MM.1S (cell line): ENCODE data around the gene SCAF4.

Experiments used
- DNase-seq: peaks from one replicate; pipeline ENCODE4 v3.0.0-alpha.2; 2015
- H2AFZ ChIP-seq: fragments of 300-600 bp; sonication (generic); 2 replicates; pipeline ENCODE4 v1.6.0; 2016; ENCODE audit warnings: antibody characterized with exemption, low read length
- H3F3A ChIP-seq: fragments of 300-600 bp; sonication (generic); 2 replicates; pipeline ENCODE4 v1.6.1; 2016; ENCODE audit warnings: mild to moderate bottlenecking, antibody characterized with exemption, low read length, moderate library complexity, mixed read lengths; ENCODE audit not compliant: insufficient read depth
- H3K27ac ChIP-seq: fragments of 300-600 bp; sonication (generic); 2 replicates; pipeline ENCODE4 v1.5.1; 2016; ENCODE audit warnings: mild to moderate bottlenecking, low read length
- H3K27me3 ChIP-seq: fragments of 300-600 bp; sonication (generic); replicated peaks from 2 replicates; pipeline ENCODE4 v1.6.0; 2016; ENCODE audit warnings: low read length; ENCODE audit not compliant: insufficient read depth
- H3K36me3 ChIP-seq: fragments of 300-600 bp; sonication (generic); replicated peaks from 2 replicates; pipeline ENCODE4 v1.6.1; 2016; ENCODE audit warnings: mild to moderate bottlenecking, low read length, mixed read lengths; ENCODE audit not compliant: insufficient read depth
- H3K4me1 ChIP-seq: fragments of 300-600 bp; sonication (generic); 2 replicates; pipeline ENCODE4 v1.6.1; 2016; ENCODE audit warnings: low read length, mixed read lengths
- H3K4me2 ChIP-seq: fragments of 300-600 bp; sonication (generic); 2 replicates; pipeline ENCODE4 v1.6.0; 2016; ENCODE audit warnings: low read depth, low read length
- H3K4me3 ChIP-seq: fragments of 300-600 bp; sonication (generic); 2 replicates; pipeline ENCODE4 v1.5.1; 2016; ENCODE audit warnings: low read length, mixed read lengths
- H3K79me2 ChIP-seq: fragments of 300-600 bp; sonication (generic); 2 replicates; pipeline ENCODE4 v1.6.1; 2016; ENCODE audit warnings: mixed run types, low read length, mixed read lengths
- H3K9ac ChIP-seq: fragments of 300-600 bp; sonication (generic); 2 replicates; pipeline ENCODE4 v1.6.1; 2016; ENCODE audit warnings: low read length, mixed read lengths
- H3K9me2 ChIP-seq: fragments of 300-600 bp; sonication (generic); replicated peaks from 2 replicates; pipeline ENCODE4 v1.6.1; 2016; ENCODE audit warnings: mild to moderate bottlenecking, low read length, mixed read lengths; ENCODE audit not compliant: insufficient read depth
- H3K9me3 ChIP-seq: fragments of 300-600 bp; sonication (generic); replicated peaks from 2 replicates; pipeline ENCODE4 v1.6.1; 2016; ENCODE audit warnings: mild to moderate bottlenecking, low read length, mixed read lengths; ENCODE audit not compliant: insufficient read depth
- H4K20me1 ChIP-seq: fragments of 300-600 bp; sonication (generic); 2 replicates; pipeline ENCODE4 v1.6.1; 2016; ENCODE audit warnings: mild to moderate bottlenecking, low read length, moderate library complexity, mixed read lengths; ENCODE audit not compliant: insufficient read depth
- CTCF ChIP-seq: fragments of 300-600 bp; sonication (generic); IDR thresholded peaks from 2 replicates; pipeline ENCODE4 v1.5.1; 2016; ENCODE audit warnings: antibody characterized with exemption, low read length, mixed read lengths
- EZH2 ChIP-seq: fragments of 300-600 bp; sonication (generic); optimal IDR thresholded peaks from 2 replicates; pipeline ENCODE3; 2017; ENCODE audit warnings: low read depth, mild to moderate bottlenecking, antibody characterized with exemption, low read length, mixed read lengths
- EZH2phosphoT487 ChIP-seq: fragments of 300-600 bp; sonication (generic); IDR thresholded peaks from 2 replicates; pipeline ENCODE4 v1.6.1; 2018; ENCODE audit warnings: antibody characterized with exemption, low read length

SCAF4 gene

GRCh38 chr21:31629972-31630711 is 101.8 kb downstream of the SCAF4 start:
- no peaks in the 10 kb centered on the region for H3F3A ChIP-seq
- H2AFZ ChIP-seq = no peak overlapping the region
- H3K4me3 ChIP-seq = no peak overlapping the region
- H3K27ac ChIP-seq = no peak overlapping the region
- H3K9me2 ChIP-seq = no peaks in the 10 kb centered on the region
- no peak for DNase-seq
- no peaks in the 10 kb centered on the region for H3K9me3 ChIP-seq
- H3K9ac ChIP-seq = no peak overlapping the region
- no peaks in the 10 kb centered on the region for H3K27me3 ChIP-seq
- no peak overlapping the region for H3K4me2 ChIP-seq
- H4K20me1 ChIP-seq = no peaks in the 10 kb centered on the region
- H3K4me1 ChIP-seq = no peaks in the 10 kb centered on the region
- no peaks in the 10 kb centered on the region for H3K36me3 ChIP-seq
- H3K79me2 ChIP-seq = no peaks in the 10 kb centered on the region
- no peak for TF ChIP-seq EZH2
- no peak for TF ChIP-seq CTCF
- no peak for TF ChIP-seq EZH2phosphoT487

- Histone ChIP-seq H3K4me3 (no peak overlapping the region), H3K27ac (no peak overlapping the region), H2AFZ (no peak overlapping the region), H3K4me1 (no peaks in the 10 kb centered on the region), H3K27me3 (no peaks in the 10 kb centered on the region), H3K4me2 (no peak overlapping the region), H3K9ac (no peak overlapping the region), H3K36me3 (no peaks in the 10 kb centered on the region), H3K79me2 (no peaks in the 10 kb centered on the region), H3K9me3 (no peaks in the 10 kb centered on the region), H3K9me2 (no peaks in the 10 kb centered on the region), H3F3A (no peaks in the 10 kb centered on the region), H4K20me1 (no peaks in the 10 kb centered on the region)
- TF ChIP-seq EZH2 (no peak), EZH2phosphoT487 (no peak), CTCF (no peak)
- DNase-seq = no peak
These were observed 106.9 kb downstream of the SCAF4 start for GRCh38 chr21:31624961-31625491.

- Histone ChIP-seq H3K9me3 (no peaks in the 10 kb centered on the region), H3F3A (no peaks in the 10 kb centered on the region), H3K27me3 (no peaks in the 10 kb centered on the region), H3K4me1 (no peaks in the 10 kb centered on the region), H3K9ac (no peak overlapping the region), H3K27ac (no peak overlapping the region), H3K4me2 (no peak overlapping the region), H3K9me2 (no peaks in the 10 kb centered on the region), H2AFZ (no peak overlapping the region), H3K4me3 (no peak overlapping the region), H3K79me2 (no peaks in the 10 kb centered on the region), H3K36me3 (no peaks in the 10 kb centered on the region), H4K20me1 (no peaks in the 10 kb centered on the region)
- TF ChIP-seq EZH2 (no peak), CTCF (no peak), EZH2phosphoT487 (no peak)
- DNase-seq = no peak
These were observed 107.7 kb downstream of the SCAF4 start for GRCh38 chr21:31624181-31624580.
